ENCODE measurements around the gene OGDHL.
A peak's percentile ranks its signal among the peaks of the same experiment; 100 is the strongest.
"Not testable (repeated sequence)": the region's sequence is repeated elsewhere in the genome, so short reads cannot be mapped to it uniquely, and the experiment has no call there.

The OGDHL gene

DNA sequence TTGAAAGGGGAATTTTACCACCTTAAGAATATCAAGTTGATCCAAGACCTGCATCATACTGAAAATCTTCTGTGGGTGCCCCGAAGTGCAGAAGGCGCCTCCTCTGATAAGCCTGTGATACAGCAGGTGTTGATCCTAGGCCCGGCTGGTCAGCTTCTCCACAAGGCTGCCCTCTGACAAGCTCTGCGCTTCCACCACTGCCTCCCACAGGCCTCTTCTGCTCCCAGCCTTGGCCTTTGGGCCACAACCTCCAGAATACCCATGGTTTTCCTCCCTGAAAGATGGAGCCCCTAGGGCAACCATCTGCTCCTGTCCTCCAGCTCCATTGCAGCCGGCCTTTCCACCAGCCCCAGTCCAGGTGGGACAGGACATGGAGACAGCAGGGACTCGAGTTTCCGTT is 5.6 kb upstream of the OGDHL start:
- no peaks in the 10 kb centered on the region for H3K4me1 Mint-ChIP-seq (ENCODE audit: low read depth)
- no peak overlapping the region for H3K4me3 Mint-ChIP-seq
- no peaks in the 10 kb centered on the region for H3K36me3 Mint-ChIP-seq (ENCODE audit: low read depth)
- H3K27ac Mint-ChIP-seq, result no peak overlapping the region
- no peak for DNase-seq (ENCODE audit: low spot score)
- no peaks in the 10 kb centered on the region for H3K9me3 Mint-ChIP-seq
- H3K27me3 Mint-ChIP-seq (ENCODE audit: low read depth), result peaks cover 51% of the 10 kb centered on the region

DNA sequence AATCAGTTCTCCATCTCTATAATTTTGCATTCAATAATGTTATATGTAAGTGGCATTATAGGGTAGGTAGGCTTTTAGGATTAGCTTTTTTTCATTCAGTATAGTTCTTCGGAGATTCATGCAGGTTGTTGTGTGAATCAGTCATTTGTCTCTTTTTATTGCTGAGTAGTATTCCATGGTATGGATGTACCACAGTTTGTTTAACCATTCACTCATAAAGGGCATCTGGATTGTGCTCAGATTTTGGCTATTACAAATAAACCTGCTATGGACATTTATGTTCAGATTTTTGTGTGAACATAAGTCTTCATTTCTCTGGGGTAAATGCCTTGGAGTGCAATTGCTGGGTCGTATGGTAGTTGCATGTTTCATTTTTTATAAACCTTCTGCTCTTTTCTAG is 4.4 kb upstream of the OGDHL start:
- peaks cover 44% of the 10 kb centered on the region for H3K27me3 Mint-ChIP-seq (ENCODE audit: low read depth)
- H3K4me3 Mint-ChIP-seq, result no peak overlapping the region
- H3K36me3 Mint-ChIP-seq (ENCODE audit: low read depth), result no peaks in the 10 kb centered on the region
- H3K9me3 Mint-ChIP-seq, result no peaks in the 10 kb centered on the region
- H3K4me1 Mint-ChIP-seq (ENCODE audit: low read depth), result no peaks in the 10 kb centered on the region
- H3K27ac Mint-ChIP-seq, result no peak overlapping the region
- DNase-seq (ENCODE audit: low spot score), result no peak

DNA sequence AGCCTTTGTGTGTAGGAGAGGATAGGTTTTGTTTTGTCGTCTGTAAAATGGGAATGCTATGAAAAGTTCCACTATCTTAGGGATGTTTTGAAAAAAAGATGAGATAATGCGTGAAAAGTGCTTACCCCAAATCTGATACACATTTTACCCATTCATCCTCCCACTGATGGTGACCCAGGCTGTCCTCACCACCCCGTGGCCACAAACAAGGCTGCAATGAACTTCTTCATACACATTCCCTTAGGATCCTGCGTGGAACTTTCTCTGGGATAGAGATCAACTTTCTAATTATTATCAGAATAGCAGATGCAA is 399 bp upstream of the OGDHL start:
- H3K36me3 Mint-ChIP-seq (ENCODE audit: low read depth), result no peaks in the 10 kb centered on the region
- H3K4me1 Mint-ChIP-seq (ENCODE audit: low read depth), result no peaks in the 10 kb centered on the region
- no peak overlapping the region for H3K27ac Mint-ChIP-seq
- peaks cover 27% of the 10 kb centered on the region for H3K27me3 Mint-ChIP-seq (ENCODE audit: low read depth)
- DNase-seq (ENCODE audit: low spot score), result no peak
- no peaks in the 10 kb centered on the region for H3K9me3 Mint-ChIP-seq
- H3K4me3 Mint-ChIP-seq, result peak overlapping the region; percentile 26

DNA sequence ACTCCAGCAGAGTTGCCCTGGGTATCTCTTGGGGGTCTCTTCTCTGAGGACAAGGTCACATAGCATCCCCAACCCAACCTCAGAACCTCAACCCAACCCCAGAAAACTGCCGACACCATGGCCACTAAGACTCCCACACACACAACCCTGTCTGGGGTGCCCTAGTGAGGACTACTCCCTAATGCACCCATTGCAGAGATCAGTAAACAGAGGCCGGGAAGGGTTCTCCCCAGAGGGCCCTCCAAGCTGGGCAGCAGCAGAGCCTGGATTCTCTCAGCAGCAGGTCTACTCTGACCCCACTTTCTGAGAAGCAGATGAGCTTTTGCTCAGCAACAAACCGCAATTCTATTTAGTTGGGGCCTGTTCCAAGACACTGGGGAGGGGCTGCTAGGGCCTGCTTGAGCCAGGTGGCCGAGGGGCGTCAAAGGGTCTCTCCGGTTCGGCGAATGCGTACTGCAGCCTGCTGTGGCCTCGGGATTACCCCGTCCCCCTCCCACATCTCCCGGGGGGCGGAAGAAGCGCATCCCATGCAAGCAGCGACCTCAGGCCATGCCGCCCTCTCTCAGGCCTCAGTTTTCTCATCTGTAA is 828 bp downstream of the OGDHL start:
- no peaks in the 10 kb centered on the region for H3K4me1 Mint-ChIP-seq (ENCODE audit: low read depth)
- no peak overlapping the region for H3K4me3 Mint-ChIP-seq
- no peak overlapping the region for H3K27ac Mint-ChIP-seq
- no peaks in the 10 kb centered on the region for H3K36me3 Mint-ChIP-seq (ENCODE audit: low read depth)
- no peak for DNase-seq (ENCODE audit: low spot score)
- H3K9me3 Mint-ChIP-seq, result no peaks in the 10 kb centered on the region
- H3K27me3 Mint-ChIP-seq (ENCODE audit: low read depth), result peaks cover 17% of the 10 kb centered on the region

DNA sequence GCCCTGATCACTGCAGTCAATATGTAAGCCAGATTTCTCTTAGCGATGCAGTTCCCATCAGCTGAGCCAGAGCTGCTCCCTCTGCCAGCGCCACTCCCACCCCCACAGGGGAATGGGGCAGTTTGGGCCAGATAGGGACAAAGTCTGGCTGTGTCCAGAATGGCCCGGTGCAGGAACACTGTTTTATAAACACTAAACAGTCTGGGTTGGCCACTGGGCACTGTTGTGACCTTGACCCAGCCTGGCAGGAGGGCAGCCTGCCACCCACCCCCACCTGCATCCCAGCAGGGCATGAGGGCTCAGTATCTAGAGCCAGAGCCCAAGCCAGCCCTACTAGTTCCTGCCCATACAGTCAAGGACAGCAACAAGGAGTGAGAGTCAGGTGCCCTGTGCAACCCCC is 1.3 kb downstream of the OGDHL start:
- H3K4me1 Mint-ChIP-seq (ENCODE audit: low read depth), result no peaks in the 10 kb centered on the region
- no peaks in the 10 kb centered on the region for H3K36me3 Mint-ChIP-seq (ENCODE audit: low read depth)
- no peaks in the 10 kb centered on the region for H3K9me3 Mint-ChIP-seq
- H3K27me3 Mint-ChIP-seq (ENCODE audit: low read depth), result peaks cover 15% of the 10 kb centered on the region
- no peak overlapping the region for H3K4me3 Mint-ChIP-seq
- H3K27ac Mint-ChIP-seq, result no peak overlapping the region
- DNase-seq (ENCODE audit: low spot score), result no peak

DNA sequence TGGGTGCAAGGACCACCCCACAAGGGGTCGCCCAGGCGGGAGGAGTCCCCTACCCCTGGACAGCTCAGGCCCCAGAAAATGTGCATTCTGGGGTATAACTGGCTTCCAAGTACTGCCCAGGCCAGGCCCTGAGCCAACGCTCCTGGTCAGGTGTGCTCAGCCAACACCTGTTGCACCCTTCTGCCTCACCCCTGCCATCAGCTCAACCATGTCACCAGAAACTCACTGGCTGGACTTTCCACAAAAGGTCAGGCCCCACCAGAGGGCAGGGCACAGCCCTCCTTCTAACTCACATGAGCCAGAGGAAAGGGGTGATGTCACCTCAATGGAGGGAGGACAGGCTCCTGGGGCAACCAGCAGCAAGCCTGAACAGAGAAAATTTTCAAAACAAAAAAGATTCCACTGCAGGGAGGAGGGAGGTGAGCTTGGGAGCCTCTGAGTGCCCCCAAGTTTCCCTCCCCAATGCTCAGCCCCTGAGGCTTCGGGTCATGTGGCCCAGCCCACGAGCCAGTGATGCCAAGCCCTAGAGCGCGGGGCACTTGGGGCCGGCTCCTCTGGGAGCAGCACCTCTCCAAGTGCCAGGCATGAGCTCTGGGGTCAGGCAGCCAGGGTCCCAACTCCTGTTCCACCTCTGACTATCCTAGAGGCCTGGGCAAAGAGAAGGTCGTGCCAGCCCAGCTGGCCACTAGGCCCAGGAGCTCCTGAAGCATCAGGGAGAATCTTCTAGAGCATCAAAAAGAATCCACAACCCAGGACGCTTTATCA is 2.2 kb downstream of the OGDHL start:
- no peaks in the 10 kb centered on the region for H3K36me3 Mint-ChIP-seq (ENCODE audit: low read depth)
- no peaks in the 10 kb centered on the region for H3K9me3 Mint-ChIP-seq
- no peak overlapping the region for H3K27ac Mint-ChIP-seq
- H3K27me3 Mint-ChIP-seq (ENCODE audit: low read depth), result peaks cover 15% of the 10 kb centered on the region
- DNase-seq (ENCODE audit: low spot score), result no peak
- H3K4me3 Mint-ChIP-seq, result no peak overlapping the region
- no peaks in the 10 kb centered on the region for H3K4me1 Mint-ChIP-seq (ENCODE audit: low read depth)

DNA sequence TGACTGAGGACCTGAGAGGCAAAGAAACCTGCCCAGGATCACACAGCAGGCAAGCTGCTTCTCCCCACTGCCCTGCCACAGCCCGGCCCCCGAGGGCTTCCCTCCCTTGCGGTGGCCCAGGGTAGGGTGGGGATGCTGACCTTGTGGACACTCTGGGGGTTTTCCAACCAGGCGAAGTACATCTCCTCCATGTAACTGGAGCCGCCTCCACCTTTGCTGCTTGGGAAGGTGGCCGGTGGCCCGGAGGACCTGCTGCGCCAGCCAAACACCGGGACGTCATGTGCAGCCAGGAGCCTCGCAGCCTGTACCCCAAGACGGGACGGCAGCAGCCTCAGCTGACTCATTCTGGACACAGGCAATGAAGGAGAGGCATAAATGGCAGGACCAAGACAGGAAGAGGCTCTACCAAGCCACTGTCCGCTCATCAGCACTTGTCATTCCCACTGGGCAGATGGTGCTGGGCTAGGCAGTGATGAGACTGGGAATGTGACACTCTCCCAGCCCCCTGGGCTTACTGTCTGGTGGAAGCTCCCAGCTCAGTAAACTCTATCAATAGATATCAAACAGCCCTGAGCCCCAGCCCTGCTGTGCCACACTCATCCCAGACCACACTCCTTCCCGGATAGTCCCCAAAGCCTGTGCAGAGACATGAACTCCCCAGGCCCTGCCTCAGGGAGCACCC is 3.7 kb downstream of the OGDHL start:
- peaks cover 12% of the 10 kb centered on the region for H3K27me3 Mint-ChIP-seq (ENCODE audit: low read depth)
- H3K9me3 Mint-ChIP-seq, result no peaks in the 10 kb centered on the region
- H3K4me3 Mint-ChIP-seq, result no peak overlapping the region
- no peak for DNase-seq (ENCODE audit: low spot score)
- H3K4me1 Mint-ChIP-seq (ENCODE audit: low read depth), result no peaks in the 10 kb centered on the region
- H3K36me3 Mint-ChIP-seq (ENCODE audit: low read depth), result no peaks in the 10 kb centered on the region
- no peak overlapping the region for H3K27ac Mint-ChIP-seq

DNA sequence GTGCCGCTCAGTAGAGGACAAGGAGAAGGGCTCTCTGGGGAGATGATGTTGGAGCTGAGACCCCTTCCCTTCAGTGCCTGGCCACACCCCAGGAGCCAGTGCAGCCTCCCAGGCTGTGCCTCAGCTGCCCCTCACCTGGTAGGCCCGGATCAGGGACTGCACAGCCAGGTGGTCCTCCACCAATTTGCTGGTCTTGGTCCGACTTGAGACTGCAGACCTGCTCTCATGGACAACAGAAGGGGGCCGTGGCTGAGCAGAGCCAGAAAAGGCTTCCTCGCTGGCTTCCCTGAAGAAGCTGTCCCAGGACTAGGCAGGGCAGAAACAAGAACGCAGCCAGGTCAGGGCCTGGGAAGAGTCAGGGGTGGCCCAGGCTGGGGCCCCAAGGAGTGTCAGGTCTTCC is 5.5 kb downstream of the OGDHL start:
- Mint-ChIP-seq H3K27ac (no peak overlapping the region), H3K9me3 (no peaks in the 10 kb centered on the region), H3K4me1 (ENCODE audit: low read depth) (no peaks in the 10 kb centered on the region), H3K36me3 (ENCODE audit: low read depth) (no peaks in the 10 kb centered on the region), H3K27me3 (ENCODE audit: low read depth) (peaks cover 4% of the 10 kb centered on the region), H3K4me3 (no peak overlapping the region)
- DNase-seq (ENCODE audit: low spot score), result no peak

DNA sequence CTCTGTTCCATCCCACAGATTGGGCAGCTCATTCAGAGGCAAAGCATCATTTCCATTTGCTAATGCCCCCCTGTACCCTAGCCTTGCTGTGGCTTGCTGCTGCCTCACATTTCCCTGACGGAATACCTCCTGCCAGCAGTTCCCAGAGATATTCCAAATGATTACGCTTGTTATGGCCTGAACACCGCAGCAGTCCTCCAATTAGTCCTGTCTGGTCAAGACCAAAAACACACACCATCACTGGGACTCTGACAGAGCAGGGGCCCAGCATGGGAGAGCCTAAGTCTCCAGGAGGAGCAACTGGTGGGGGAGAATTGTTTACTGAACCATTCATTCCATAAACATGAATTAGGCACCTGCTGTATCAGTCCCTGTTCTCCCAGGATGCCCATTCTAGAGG is 6.1 kb downstream of the OGDHL start:
- Mint-ChIP-seq H3K27ac (no peak overlapping the region), H3K36me3 (ENCODE audit: low read depth) (no peaks in the 10 kb centered on the region), H3K9me3 (no peaks in the 10 kb centered on the region), H3K27me3 (ENCODE audit: low read depth) (peaks cover under 1% of the 10 kb centered on the region), H3K4me3 (no peak overlapping the region), H3K4me1 (ENCODE audit: low read depth) (no peaks in the 10 kb centered on the region)
- no peak for DNase-seq (ENCODE audit: low spot score)

DNA sequence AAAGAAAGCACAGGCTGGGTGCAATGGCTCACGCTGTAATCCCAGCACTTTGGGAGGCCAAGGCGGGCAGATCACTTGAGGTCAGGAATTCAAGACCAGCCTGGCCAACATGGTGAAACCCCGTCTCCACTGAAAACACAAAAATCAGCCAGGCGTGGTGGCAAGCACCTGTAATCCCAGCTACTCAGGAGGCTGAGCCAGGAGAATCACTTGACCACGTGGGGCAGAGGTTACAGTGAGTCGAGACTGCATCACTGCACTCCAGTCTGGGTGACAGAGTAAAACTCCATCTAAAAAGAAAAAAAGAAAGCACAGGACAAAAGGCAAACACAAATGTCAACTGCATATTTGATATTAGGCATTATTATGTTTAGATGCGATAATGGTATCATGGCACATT is 7.2 kb downstream of the OGDHL start:
- not testable (repeated sequence) for DNase-seq (ENCODE audit: low spot score); H3K4me1 Mint-ChIP-seq (ENCODE audit: low read depth); H3K27ac Mint-ChIP-seq; H3K4me3 Mint-ChIP-seq; H3K27me3 Mint-ChIP-seq (ENCODE audit: low read depth); H3K9me3 Mint-ChIP-seq; H3K36me3 Mint-ChIP-seq (ENCODE audit: low read depth)

DNA sequence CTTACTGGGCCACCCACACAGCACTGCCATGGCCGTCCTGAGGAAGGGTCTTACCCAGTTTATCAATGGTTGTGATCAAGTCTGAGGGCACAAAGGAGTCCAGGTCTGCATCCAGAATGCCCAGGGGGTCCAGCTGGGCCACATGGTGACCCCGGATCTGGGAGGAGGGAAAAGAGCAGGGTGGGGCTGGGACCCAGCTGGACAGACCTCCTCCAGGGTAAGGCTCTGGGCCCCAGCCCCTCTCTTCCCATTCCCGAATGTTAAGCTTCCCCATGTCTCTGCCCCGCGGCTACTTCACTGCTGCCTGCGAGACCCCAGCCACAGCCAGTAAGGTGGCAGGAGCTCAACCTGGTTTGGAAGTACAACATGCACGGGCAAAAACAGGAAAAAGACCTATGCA is 9.5 kb downstream of the OGDHL start:
- H3K9me3 Mint-ChIP-seq, result no peaks in the 10 kb centered on the region
- H3K4me1 Mint-ChIP-seq (ENCODE audit: low read depth), result no peaks in the 10 kb centered on the region
- no peak for DNase-seq (ENCODE audit: low spot score)
- H3K4me3 Mint-ChIP-seq, result no peak overlapping the region
- H3K27me3 Mint-ChIP-seq (ENCODE audit: low read depth), result no peaks in the 10 kb centered on the region
- no peak overlapping the region for H3K27ac Mint-ChIP-seq
- H3K36me3 Mint-ChIP-seq (ENCODE audit: low read depth), result no peaks in the 10 kb centered on the region

DNA sequence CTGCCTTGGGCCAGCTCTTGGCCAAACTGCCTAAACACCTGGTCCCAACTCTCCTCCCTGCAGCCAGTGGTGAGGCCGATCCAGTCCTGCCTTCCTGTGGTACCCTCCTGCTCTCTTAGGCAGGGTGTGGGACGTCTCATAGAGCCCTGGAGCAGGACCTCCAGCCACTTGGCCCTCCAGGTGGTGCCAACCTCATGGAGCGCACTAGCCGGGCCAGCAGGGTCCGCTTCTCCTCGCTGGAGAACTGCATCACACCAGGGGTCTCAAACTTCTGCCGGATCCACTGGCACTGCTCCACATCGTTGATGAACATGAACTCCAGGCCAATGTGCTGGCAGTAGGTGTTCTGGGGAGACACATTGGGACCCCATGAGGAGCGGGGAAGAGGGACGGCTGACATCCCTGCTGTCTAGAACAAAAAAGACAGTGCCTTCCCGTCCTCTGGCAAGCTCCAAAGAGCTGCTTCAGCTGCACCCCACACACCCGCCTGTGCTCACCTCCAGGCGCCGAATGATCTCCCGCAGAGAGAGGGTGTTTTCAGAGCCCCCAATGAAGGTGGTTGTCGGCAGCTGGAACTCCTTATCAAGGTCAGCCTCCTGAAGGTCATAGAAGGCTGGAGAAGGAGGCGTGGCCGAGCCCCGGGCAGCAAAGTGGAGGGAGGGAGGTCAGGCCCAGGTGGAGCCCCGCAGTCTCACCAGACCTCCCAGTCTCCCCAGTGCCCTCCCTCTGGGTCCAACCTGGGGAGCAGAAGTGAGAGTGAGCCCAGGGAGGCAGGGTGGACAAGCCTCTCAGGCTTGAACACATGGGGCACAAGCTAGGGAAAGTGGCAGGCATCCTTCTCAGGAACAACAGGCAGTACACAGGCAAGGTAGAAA is 10.2 kb downstream of the OGDHL start:
- Mint-ChIP-seq H3K4me3 (no peak overlapping the region), H3K27me3 (ENCODE audit: low read depth) (no peaks in the 10 kb centered on the region), H3K36me3 (ENCODE audit: low read depth) (no peaks in the 10 kb centered on the region), H3K27ac (no peak overlapping the region), H3K9me3 (no peaks in the 10 kb centered on the region), H3K4me1 (ENCODE audit: low read depth) (no peaks in the 10 kb centered on the region)
- DNase-seq (ENCODE audit: low spot score), result no peak

DNA sequence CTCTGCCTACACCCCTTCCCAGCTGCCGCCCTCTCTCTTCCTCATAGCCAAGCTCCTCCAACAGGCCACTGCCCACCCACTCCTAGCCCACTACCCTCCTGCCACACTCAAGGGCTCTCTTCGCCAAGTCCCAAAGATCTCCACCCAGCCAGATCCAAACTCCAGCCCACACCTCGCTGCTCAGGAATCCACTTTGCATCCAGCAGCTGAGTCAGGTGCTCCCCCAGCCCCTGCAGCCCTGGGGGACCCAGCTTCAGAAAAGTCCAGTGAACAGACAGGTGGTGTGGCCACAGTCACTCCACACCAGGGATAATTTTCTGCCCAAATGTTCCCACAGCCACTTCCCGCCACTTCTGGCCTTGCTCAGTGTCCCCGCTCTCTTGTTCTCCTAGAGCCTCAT is 10.9 kb downstream of the OGDHL start:
- Mint-ChIP-seq H3K36me3 (ENCODE audit: low read depth) (no peaks in the 10 kb centered on the region), H3K27ac (no peak overlapping the region), H3K27me3 (ENCODE audit: low read depth) (no peaks in the 10 kb centered on the region), H3K4me1 (ENCODE audit: low read depth) (no peaks in the 10 kb centered on the region), H3K9me3 (no peaks in the 10 kb centered on the region), H3K4me3 (no peak overlapping the region)
- no peak for DNase-seq (ENCODE audit: low spot score)

DNA sequence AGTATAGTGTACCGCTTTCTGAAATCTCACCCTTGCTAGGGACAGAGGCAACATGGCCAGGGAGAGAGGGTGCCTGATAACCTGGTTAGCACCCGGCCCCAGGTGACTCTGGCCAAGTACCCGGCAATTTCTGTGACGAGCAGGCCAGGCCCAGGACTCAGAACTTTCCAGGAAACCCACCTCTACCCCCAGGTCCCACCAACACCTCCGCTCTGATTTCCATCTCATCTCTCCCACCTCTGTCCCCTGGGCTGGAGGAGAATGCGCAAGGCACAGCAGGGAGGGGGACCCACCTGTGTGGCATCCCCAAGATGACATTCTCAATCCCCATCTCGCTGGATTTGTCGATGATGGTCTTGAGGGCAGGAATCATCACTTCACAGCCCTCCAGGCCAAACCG is 11.6 kb downstream of the OGDHL start:
- H3K27me3 Mint-ChIP-seq (ENCODE audit: low read depth), result no peaks in the 10 kb centered on the region
- no peak overlapping the region for H3K27ac Mint-ChIP-seq
- H3K4me1 Mint-ChIP-seq (ENCODE audit: low read depth), result no peaks in the 10 kb centered on the region
- no peaks in the 10 kb centered on the region for H3K9me3 Mint-ChIP-seq
- H3K36me3 Mint-ChIP-seq (ENCODE audit: low read depth), result no peaks in the 10 kb centered on the region
- no peak for DNase-seq (ENCODE audit: low spot score)
- H3K4me3 Mint-ChIP-seq, result no peak overlapping the region
